Gastrocnemius medialis (tissue), 4 donors: Measurements from ENCODE around the gene DISP3. TPM values are rescaled to one million over a fixed set of nuclear protein-coding genes. Genes with fewer than 3 reads are reported as not detected.

Source experiments
- ATAC-seq, 2 donors: fragments of 150-250 bp; one replicate each; pipeline ENCODE4 v1.9.1; 2016
- DNase-seq, 2 donors: peaks; one replicate each; pipeline ENCODE4 v3.0.0-alpha.2; 2019
- H3K27ac ChIP-seq, 4 donors: fragments of 200-600 bp; sonication (generic); 1 replicate in 1 of 4; 2 replicates in 3 of 4; pipeline ENCODE4 v1.5.1; 2016 to 2018; ENCODE audit warnings: mild to moderate bottlenecking in 2 of 4, moderate library complexity in 1 of 4
- H3K27me3 ChIP-seq, 3 donors: fragments of 200-600 bp; sonication (generic) in 2 of 3; 1 replicate in 1 of 3; 2 replicates in 2 of 3; pipeline versions ENCODE4 v1.5.1 to v1.6.0; 2016 to 2019; ENCODE audit warnings: mild to moderate bottlenecking in 1 of 3, moderate library complexity in 1 of 3
- H3K36me3 ChIP-seq, 2 donors: fragments of 200-600 bp; sonication (generic) in 1 of 2; one replicate each; pipeline ENCODE4 v1.5.1; 2017 to 2018
- H3K4me1 ChIP-seq, 2 donors: fragments of 200-600 bp; sonication (generic) in 1 of 2; one replicate each; pipeline ENCODE4 v1.5.1; 2016 to 2017; ENCODE audit warnings: mild to moderate bottlenecking in 2 of 2
- H3K4me3 ChIP-seq, 4 donors: fragments of 200-600 bp; sonication (generic) in 3 of 4; 1 replicate in 1 of 4; 2 replicates in 3 of 4; pipeline ENCODE4 v1.5.1; 2016 to 2019; ENCODE audit warnings: mild to moderate bottlenecking in 2 of 4
- H3K9me3 ChIP-seq, 3 donors: fragments of 200-600 bp; sonication (generic) in 2 of 3; 1 replicate in 1 of 3; 2 replicates in 2 of 3; pipeline ENCODE4 v1.5.1; 2016 to 2019
- POLR2A ChIP-seq, 2 donors: fragments of 450-650 bp; IDR thresholded peaks; one replicate each; pipeline ENCODE4 v1.6.1; 2017; ENCODE audit warnings: antibody characterized with exemption in 2 of 2, mild to moderate bottlenecking in 2 of 2, moderate library complexity in 2 of 2
- in situ Hi-C, 4 donors: fragments of 200-750 bp; cut with MboI; loops; one replicate each; pipeline versions ENCODE4 v1.15.0 to v1.8.0; 2017; ENCODE audit warnings: low sequenced_read_pairs in 4 of 4
- intact Hi-C: fragments of 100-400 bp; cut with DNase I; formaldehyde crosslinking; loops from one replicate; pipeline ENCODE4 v1.15.1; 2023; ENCODE audit warnings: low total_unique reads
- total RNA-seq, 4 donors: library from RNA; depleted of rRNA; stranded (reverse); fragments of >200 nt; gene quantifications; one replicate each; pipeline versions ENCODE4 v1.1.0 to v1.2.3, GENCODE V29; 2016
- TF ChIP-seq, protein P1 (sequence below), 5 experiments: fragments of 450-650 bp in 3 of 5; fragments of 200-600 bp in 2 of 5; sonication (generic) in 2 of 5; IDR thresholded peaks in 4 of 5; conservative IDR thresholded peaks in 1 of 5; 1 replicate in 4 of 5; 2 replicates in 1 of 5; pipeline ENCODE4 v1.5.1; 2016 to 2019; ENCODE audit warnings: antibody characterized with exemption in 5 of 5, mild to moderate bottlenecking in 3 of 5, moderate library complexity in 3 of 5

DISP3 gene
- total RNA-seq, 4 donors from 2014 or later = not detected

GRCh38 chr1:11529330-11529729 lies 50.4 kb downstream of the DISP3 start:
- intact Hi-C loops = no loop called here
- DNase-seq (no peak), ATAC-seq (no peak)
- H3K27ac ChIP-seq = no peak overlapping the region
- in situ Hi-C loops = no loop called here
- H3K4me3 ChIP-seq = no peak overlapping the region
- H3K4me1 ChIP-seq = no peaks in the 10 kb centered on the region
- H3K36me3 ChIP-seq = no peaks in the 10 kb centered on the region
- no peaks in the 10 kb centered on the region for H3K9me3 ChIP-seq
- no peaks in the 10 kb centered on the region for H3K27me3 ChIP-seq
- TF ChIP-seq, protein P1, sequence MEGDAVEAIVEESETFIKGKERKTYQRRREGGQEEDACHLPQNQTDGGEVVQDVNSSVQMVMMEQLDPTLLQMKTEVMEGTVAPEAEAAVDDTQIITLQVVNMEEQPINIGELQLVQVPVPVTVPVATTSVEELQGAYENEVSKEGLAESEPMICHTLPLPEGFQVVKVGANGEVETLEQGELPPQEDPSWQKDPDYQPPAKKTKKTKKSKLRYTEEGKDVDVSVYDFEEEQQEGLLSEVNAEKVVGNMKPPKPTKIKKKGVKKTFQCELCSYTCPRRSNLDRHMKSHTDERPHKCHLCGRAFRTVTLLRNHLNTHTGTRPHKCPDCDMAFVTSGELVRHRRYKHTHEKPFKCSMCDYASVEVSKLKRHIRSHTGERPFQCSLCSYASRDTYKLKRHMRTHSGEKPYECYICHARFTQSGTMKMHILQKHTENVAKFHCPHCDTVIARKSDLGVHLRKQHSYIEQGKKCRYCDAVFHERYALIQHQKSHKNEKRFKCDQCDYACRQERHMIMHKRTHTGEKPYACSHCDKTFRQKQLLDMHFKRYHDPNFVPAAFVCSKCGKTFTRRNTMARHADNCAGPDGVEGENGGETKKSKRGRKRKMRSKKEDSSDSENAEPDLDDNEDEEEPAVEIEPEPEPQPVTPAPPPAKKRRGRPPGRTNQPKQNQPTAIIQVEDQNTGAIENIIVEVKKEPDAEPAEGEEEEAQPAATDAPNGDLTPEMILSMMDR (IDR thresholded peaks at IDR 0.05 in 4 of 5, conservative IDR thresholded peaks at IDR 0.05 in 1 of 5) = no peak
- no peak for TF ChIP-seq POLR2A (IDR thresholded peaks at IDR 0.05)

GRCh38 chr1:11529763-11530730 lies 51.1 kb downstream of the DISP3 start:
- no peak overlapping the region for H3K4me3 ChIP-seq
- no peaks in the 10 kb centered on the region for H3K36me3 ChIP-seq
- no peaks in the 10 kb centered on the region for H3K27me3 ChIP-seq
- H3K27ac ChIP-seq = no peak overlapping the region
- H3K9me3 ChIP-seq = no peaks in the 10 kb centered on the region
- no peak for ATAC-seq
- no peak for DNase-seq
- TF ChIP-seq, protein P1 (IDR thresholded peaks at IDR 0.05 in 4 of 5, conservative IDR thresholded peaks at IDR 0.05 in 1 of 5) = no peak
- TF ChIP-seq POLR2A (IDR thresholded peaks at IDR 0.05) = no peak
- in situ Hi-C loops = no loop called here
- intact Hi-C loops = no loop called here
- no peaks in the 10 kb centered on the region for H3K4me1 ChIP-seq

GRCh38 chr1:11530731-11531311 lies 51.9 kb downstream of the DISP3 start:
- TF ChIP-seq, protein P1 (IDR thresholded peaks at IDR 0.05 in 4 of 5, conservative IDR thresholded peaks at IDR 0.05 in 1 of 5) = no peak
- TF ChIP-seq POLR2A (IDR thresholded peaks at IDR 0.05) = no peak
- H3K27ac ChIP-seq = no peak overlapping the region
- DNase-seq (no peak), ATAC-seq (no peak)
- no peak overlapping the region for H3K4me3 ChIP-seq
- intact Hi-C loops (no loop called here), in situ Hi-C loops (no loop called here)
- H3K27me3 ChIP-seq = no peaks in the 10 kb centered on the region
- no peaks in the 10 kb centered on the region for H3K36me3 ChIP-seq
- H3K9me3 ChIP-seq = no peaks in the 10 kb centered on the region
- no peaks in the 10 kb centered on the region for H3K4me1 ChIP-seq

DNA sequence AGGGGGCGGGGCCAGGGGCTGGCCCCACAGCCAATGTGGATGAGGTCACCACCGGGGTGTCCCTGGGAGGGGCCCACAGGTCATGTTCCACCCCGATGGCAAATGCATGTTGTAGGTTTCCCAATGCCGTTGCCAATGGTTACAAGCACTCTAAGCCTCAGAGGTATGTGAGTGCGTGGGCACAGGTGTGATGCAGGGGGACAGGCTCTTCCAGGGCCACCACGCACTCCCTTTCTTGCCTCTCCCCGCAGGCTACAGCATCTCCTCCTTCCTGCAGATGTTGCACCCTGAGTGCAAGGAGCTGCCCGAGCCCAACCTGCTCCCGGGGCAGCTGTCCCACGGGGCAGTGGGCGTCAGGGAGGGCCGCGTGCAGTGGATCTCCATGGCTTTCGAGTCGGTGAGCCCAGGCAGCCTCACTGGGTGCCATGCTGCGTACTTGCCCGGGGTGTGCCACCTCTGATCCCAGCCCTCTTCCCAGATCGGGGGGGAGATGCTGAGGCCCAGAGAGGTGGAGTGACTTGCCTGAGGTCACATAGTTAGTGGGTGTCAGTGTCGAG lies 52.4 kb downstream of the DISP3 start:
- H3K27me3 ChIP-seq = no peaks in the 10 kb centered on the region
- no peaks in the 10 kb centered on the region for H3K4me1 ChIP-seq
- H3K4me3 ChIP-seq = no peak overlapping the region
- no peak for TF ChIP-seq POLR2A (IDR thresholded peaks at IDR 0.05)
- TF ChIP-seq, protein P1 (IDR thresholded peaks at IDR 0.05 in 4 of 5, conservative IDR thresholded peaks at IDR 0.05 in 1 of 5) = no peak
- DNase-seq (no peak), ATAC-seq (no peak)
- no peaks in the 10 kb centered on the region for H3K36me3 ChIP-seq
- no peaks in the 10 kb centered on the region for H3K9me3 ChIP-seq
- intact Hi-C loops = no loop called here
- in situ Hi-C loops = no loop called here
- no peak overlapping the region for H3K27ac ChIP-seq
